SK-N-SH (cell line): Measurements from ENCODE around the gene ZNF578.

Experiments used
- EP300 ChIP-seq, 2 experiments: IDR thresholded peaks; 2 replicates each; pipeline versions ENCODE4 v1.4.0 to v1.6.1; 2012; ENCODE audit warnings: borderline replicate concordance in 1 of 2, low read depth in 1 of 2, low read length in 1 of 2
- JUND ChIP-seq: IDR thresholded peaks from 2 replicates; pipeline ENCODE4 v1.4.0; 2012
- RAD21 ChIP-seq: IDR thresholded peaks from 2 replicates; pipeline ENCODE4 v1.6.1; 2012; ENCODE audit warnings: mild to moderate bottlenecking, low read length
- TF ChIP-seq, protein P1 (sequence below): fragments of 200-600 bp; sonication (generic); IDR thresholded peaks from 2 replicates; pipeline ENCODE4 v1.6.1; 2017; ENCODE audit warnings: antibody characterized with exemption, mild to moderate bottlenecking, moderate library complexity
- TF ChIP-seq, protein P2 (sequence below): IDR thresholded peaks from 2 replicates; pipeline ENCODE4 v1.4.0; 2012; ENCODE audit warnings: low read depth
- TF ChIP-seq, protein P3 (sequence below): fragments of 150-350 bp; IDR thresholded peaks from 2 replicates; pipeline ENCODE4 v1.6.1; 2017; ENCODE audit warnings: antibody characterized with exemption, low read length, low read depth, borderline replicate concordance

DNA sequence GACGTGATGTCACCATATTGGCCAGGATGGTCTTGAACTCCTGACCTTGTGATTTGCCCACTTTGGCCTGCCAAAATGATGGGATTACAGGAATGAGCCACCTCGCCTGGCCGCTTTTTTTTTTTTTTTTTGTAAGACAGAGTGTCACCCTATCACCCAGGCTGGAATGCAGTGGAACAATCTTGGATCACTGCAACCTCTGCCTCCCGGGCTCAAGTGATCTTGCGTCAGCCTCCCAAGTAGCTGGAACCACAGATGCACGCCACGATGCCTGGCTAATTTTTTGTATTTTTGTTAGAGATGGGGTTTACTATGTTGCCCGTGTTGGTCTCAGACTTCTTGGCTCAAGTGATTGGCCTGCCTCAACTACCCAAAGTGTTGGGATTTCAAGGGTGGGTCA lies 45.2 kb downstream of the ZNF578 start:
- TF ChIP-seq, protein P1, sequence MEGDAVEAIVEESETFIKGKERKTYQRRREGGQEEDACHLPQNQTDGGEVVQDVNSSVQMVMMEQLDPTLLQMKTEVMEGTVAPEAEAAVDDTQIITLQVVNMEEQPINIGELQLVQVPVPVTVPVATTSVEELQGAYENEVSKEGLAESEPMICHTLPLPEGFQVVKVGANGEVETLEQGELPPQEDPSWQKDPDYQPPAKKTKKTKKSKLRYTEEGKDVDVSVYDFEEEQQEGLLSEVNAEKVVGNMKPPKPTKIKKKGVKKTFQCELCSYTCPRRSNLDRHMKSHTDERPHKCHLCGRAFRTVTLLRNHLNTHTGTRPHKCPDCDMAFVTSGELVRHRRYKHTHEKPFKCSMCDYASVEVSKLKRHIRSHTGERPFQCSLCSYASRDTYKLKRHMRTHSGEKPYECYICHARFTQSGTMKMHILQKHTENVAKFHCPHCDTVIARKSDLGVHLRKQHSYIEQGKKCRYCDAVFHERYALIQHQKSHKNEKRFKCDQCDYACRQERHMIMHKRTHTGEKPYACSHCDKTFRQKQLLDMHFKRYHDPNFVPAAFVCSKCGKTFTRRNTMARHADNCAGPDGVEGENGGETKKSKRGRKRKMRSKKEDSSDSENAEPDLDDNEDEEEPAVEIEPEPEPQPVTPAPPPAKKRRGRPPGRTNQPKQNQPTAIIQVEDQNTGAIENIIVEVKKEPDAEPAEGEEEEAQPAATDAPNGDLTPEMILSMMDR: no peak
- TF ChIP-seq, protein P2, sequence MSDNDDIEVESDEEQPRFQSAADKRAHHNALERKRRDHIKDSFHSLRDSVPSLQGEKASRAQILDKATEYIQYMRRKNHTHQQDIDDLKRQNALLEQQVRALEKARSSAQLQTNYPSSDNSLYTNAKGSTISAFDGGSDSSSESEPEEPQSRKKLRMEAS: no peak
- no peak for TF ChIP-seq JUND
- TF ChIP-seq RAD21: no peak
- TF ChIP-seq EP300 (IDR thresholded peaks at IDR 0.05; ENCODE audit: borderline replicate concordance in 1 of 2, low read depth in 1 of 2, low read length in 1 of 2): no peak
- TF ChIP-seq, protein P3, sequence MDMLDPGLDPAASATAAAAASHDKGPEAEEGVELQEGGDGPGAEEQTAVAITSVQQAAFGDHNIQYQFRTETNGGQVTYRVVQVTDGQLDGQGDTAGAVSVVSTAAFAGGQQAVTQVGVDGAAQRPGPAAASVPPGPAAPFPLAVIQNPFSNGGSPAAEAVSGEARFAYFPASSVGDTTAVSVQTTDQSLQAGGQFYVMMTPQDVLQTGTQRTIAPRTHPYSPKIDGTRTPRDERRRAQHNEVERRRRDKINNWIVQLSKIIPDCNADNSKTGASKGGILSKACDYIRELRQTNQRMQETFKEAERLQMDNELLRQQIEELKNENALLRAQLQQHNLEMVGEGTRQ: no peak
